LNCaP clone FGC (cell line): ENCODE measurements around the gene HLA-DRA.

ENCODE experiments used
- DNase-seq: peaks from one replicate; pipeline ENCODE4 v3.0.0-alpha.2; 2011; ENCODE audit warnings: low read depth
- H3K4me3 ChIP-seq: 2 replicates; pipeline ENCODE4 v1.5.1; 2011; ENCODE audit warnings: mild to moderate bottlenecking, low read depth, low read length, control low read depth
- CTCF ChIP-seq: IDR thresholded peaks from 2 replicates; pipeline ENCODE4 v1.5.1; 2012; ENCODE audit warnings: mild to moderate bottlenecking; ENCODE audit not compliant: control insufficient read depth, insufficient read depth; ENCODE audit errors: extremely low read depth

Gene HLA-DRA

DNA sequence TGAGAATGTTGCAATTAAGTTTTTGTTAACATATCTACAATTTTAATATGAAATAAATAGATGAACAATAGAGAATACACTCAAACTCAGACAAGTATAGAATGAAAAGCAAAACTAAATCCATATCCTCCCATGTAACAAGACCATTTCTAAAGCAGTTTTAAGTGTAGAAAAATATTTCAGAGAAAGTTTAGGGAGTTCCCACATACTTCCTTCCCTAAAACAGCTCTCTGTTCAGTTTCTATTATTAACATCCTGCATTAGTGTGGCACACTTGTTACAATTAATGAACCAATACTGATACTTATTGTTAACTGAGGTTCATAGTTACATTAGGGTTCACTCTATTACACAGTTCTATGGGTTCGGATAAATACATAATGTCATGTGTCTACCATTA, 52.0 kb downstream of the HLA-DRA start:
- DNase-seq = no peak
- H3K4me3 ChIP-seq = no peak overlapping the region
- no peak for TF ChIP-seq CTCF

GRCh38 chr6:32492351-32492750, 52.7 kb downstream of the HLA-DRA start:
- no peak for DNase-seq
- no peak for TF ChIP-seq CTCF
- H3K4me3 ChIP-seq = no peak overlapping the region
